HT1080 (cell line): ENCODE results near the gene EWSR1. TPM values are rescaled to one million over a fixed set of nuclear protein-coding genes. Genes with fewer than 3 reads are reported as not detected.

Source experiments
- DNase-seq: peaks from one replicate; pipeline ENCODE4 v3.0.0-alpha.2; 2015; ENCODE audit warnings: low read depth
- total RNA-seq: library from RNA; depleted of rRNA; stranded (reverse); fragments of >200 nt; shearing (Covaris generic); gene quantifications from 2 replicates; pipeline ENCODE4 v1.2.3, GENCODE V29; 2014

EWSR1 gene
- total RNA-seq, 1 experiment from 2014 or later, result 340 TPM

DNA sequence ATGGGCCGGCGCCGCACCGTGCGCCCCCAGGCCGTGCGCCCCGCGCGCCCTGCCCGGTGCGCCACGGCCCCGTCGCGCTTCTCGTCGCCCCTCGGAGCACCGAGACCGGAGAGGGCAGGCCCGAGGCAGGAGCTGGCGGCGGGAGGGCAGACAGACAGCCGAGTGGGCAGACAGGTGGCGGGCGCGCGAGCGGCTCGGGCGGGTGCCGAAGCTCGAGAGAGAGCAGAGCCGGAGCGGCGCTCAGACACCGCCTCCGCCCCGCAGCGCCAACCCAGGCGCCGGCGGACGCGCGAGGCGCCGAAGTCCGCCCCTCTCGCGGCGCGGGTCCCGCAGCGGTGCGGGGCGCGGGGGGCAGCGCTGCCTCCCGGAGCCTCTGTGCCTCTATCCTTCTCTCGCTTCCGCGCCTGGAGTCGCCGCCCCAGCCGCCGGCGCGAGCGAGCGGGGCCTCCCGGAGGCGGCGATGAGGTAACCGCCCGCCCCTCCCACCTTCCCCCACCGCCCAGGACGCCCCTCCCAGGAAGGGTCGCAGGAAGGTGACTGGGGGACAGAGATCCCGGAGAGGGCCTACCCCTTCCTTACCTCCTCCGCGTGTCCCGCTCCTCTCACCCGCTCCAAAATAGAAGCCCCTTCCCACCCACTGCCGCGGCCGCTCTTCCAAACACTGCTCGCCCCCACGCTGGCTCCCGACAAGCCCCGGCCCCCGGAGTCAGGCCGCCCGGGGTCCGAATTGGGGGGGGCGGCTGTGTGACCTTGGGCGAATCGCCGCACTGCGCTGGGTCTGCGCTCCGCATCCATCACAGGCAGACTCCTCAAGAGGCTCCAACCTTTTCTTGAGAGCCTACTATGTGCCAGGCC is 47.4 kb downstream of the EWSR1 start, which contains the start of gene RASL10A:
Gene RASL10A (minus strand): TSS at position 412 of the 855 bp plus-strand sequence. CDS start 451 bp downstream, outside the sequence.
- no peak for DNase-seq

- DNase-seq, result no peak
Measured at GRCh38 chr22:29316141-29316828, 48.2 kb downstream of the EWSR1 start.

DNA sequence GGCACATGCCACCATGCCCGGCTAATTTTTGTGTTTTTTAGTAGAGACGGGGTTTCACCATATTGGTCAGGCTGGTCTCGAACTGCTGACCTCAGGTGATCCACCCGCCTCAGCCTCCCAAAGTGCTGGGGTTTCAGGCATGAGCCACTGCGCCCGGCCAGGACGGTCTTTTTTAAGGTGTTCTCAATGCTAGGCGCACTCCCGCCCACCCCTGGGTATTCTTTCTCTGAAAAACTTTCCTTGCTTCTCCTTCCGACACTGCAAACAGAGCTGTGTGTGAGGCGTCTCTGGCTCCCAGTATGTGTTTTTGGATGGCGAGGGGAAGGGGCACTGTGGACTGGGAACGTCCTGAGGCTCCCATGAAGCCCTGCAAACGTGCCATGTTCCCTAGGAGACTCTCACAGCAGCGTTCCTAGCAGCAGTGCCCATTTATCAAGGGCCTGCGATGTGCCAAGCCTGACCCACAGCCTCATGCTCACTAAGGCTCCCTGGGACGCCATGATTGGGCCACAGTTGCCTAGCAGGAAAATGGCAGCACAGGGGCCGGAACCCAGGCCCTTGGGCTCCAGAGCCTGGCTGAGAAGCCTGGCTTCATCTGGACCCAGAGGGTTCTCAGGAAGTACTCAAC is 49.9 kb downstream of the EWSR1 start:
- DNase-seq, result no peak

- DNase-seq, result no peak
Measured at GRCh38 chr22:29319072-29319471, 51.0 kb downstream of the EWSR1 start.

- DNase-seq, result no peak
Measured at GRCh38 chr22:29320546-29320945, 52.5 kb downstream of the EWSR1 start.

GRCh38 chr22:29323641-29324040 is 55.6 kb downstream of the EWSR1 start:
- no peak for DNase-seq

- DNase-seq, result no peak
Measured at GRCh38 chr22:29325356-29325755, 57.3 kb downstream of the EWSR1 start.

DNA sequence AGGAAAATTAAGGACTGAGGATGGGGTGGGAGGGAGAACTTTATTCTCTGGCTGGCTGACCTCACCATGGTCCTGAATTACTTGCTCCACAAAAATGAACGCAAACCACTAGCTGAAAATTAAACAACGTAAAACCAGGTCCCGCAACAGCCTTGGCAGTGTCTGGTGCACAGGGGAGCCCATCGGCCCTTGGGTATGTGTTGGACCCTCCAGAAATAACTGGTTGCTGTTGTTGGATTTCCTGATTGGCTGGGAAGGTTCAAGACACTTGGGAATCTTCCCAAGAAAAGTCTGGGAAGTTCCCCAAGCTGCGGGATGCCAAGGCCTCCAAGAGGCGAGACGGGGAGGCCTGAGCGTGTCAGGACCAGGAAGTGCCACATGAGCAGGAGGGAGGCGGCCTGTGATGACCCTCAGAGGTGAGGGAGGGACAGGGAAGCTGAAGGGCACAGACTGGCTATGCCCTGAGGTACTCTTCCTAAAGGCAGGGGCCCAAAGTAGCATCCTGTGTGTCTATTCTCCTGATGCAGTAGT is 57.8 kb downstream of the EWSR1 start:
- no peak for DNase-seq

- no peak for DNase-seq
Measured at GRCh38 chr22:29326481-29326880, 58.4 kb downstream of the EWSR1 start.

- no peak for DNase-seq
Measured at GRCh38 chr22:29327089-29327764, 59.2 kb downstream of the EWSR1 start.

GRCh38 chr22:29328055-29328454 is 60.0 kb downstream of the EWSR1 start:
- DNase-seq, result no peak

DNA sequence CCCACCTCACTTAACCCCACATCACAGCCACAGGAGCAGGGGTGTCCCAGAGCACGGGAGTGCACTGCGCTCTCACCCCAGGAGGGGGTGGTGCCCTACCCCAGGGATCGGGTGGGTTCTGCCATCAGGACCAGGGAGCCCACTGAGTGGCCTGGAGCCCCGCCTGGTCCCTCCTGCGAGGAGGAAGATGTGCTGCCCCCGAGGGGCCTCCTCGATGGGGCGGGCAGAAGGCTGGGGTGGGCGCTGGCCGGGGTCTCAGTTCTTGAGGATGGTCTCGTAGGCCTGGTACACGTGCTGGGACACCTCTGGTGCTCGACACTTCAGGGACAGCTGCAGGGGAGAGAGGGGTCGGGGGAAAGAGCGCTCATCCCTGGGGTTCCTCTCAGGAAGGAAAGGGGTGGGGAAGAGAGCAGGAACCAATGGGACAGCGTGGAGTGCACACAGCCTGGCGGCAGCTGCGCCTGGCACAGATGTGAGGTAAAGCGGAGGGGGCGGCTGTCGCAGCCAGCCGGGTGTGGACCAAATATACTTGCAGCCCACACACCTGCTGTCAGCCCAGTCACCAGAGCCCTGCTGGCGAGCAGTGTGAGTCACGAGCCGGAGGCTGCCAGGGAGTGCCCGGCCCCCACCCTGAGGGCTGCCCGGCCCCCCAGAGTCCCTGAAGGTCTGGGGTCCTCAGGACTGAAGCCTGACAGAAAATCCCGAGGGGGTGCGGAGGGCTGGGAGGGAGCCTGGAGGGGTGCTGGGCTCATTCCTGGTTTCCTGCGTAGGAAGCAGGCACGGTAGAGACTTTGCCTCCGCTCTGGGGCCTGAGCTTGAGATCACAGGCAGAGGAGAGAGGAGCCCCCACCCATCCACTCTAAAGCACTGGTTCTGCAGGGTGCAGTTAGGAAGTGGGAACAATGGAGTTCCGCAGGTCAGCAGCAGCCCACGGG is 60.8 kb downstream of the EWSR1 start:
- DNase-seq, result peak; percentile 50

DNA sequence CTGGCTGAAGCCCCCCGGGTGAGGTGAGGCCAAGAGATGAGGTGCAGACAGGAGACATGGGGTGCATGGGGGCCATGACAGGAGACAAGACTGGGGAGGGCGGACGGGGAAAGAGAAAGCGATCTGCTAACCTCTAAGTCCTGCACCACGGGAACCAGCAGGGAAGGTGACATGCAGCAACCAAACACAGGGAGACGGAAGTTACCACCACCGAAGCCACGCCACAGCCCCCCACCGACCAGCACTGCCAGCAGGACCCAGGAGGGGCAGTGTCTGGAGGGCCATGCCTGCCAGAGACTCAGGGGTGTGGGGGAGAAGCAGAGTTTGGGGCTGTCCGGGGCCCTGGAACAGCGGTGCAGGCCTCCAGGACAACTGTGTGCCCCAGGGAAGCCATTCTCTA is 61.5 kb downstream of the EWSR1 start:
- DNase-seq, result no peak

GRCh38 chr22:29330291-29330690 is 62.2 kb downstream of the EWSR1 start:
- DNase-seq, result no peak

GRCh38 chr22:29330753-29331152 is 62.7 kb downstream of the EWSR1 start:
- peak; percentile 81 for DNase-seq

- DNase-seq, result peak; percentile 79
Measured at GRCh38 chr22:29331213-29331612, 63.1 kb downstream of the EWSR1 start.

DNA sequence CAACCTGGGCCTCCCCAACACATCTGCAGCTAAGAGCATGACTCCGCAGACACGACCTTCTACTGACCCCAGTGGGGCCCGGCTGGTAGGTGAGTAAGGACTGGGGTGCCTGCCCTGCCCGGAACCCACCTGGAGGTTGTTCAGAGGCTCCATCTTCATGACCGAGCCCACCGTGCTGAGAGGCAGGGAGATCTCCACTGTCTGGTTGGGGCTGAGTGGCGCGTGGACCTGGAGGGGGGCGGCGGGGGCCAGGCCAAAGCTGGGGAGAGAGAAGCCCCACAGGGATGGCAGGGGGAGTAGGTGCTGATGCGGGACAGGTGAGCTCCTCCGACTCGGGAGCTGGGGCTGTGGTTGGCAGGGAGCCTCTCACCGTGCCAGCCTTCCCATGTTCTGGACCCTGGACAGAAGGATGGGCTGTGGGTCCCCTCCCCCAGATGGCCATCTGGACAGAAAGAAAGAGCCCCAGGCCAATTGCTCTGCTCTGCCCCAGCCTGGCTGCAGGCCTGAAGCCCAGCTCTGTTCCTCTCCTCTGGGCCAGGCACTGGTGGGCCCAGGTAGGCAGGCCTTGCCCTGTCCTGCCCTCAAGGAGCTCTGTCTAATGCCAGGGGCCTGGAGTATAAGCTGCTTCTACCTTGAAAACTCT is 63.7 kb downstream of the EWSR1 start:
- no peak for DNase-seq

DNA sequence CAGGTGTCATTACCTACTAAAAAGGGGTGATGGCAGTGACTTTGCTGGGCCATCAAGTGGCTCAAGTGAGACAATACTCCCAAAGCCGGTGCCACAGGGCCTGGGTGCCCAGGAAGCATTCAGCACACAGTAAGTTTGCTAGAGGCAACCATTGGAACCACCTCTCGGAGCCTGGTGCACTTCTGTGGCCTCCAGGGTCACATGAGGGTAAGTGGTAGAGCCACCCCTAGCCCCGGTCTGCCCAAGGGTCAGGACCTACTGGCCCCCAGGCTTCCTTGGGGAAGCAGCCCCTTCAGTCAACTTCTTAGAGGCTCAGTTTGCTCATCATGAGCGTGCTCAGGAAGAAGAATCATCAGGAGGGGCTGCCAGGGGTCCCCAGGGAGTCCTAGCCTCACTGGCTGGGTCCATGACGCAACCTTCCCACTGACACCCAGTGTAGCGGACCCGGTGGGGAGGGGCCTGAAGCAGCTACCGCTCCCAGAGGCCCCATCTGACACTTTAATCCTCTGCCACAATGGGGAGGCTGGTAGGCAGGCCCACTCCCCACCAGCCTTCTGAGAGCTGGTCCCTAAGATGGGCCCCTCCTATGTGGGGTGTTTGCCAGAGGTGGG is 64.9 kb downstream of the EWSR1 start:
- DNase-seq, result no peak

GRCh38 chr22:29334148-29334547 is 66.1 kb downstream of the EWSR1 start:
- DNase-seq, result no peak
